GM04503 (cell line): ENCODE data around the gene DCST1.

Source experiments
- DNase-seq: peaks from one replicate; pipeline ENCODE4 v3.0.0-alpha.2; 2012; ENCODE audit warnings: low read depth

Gene DCST1

DNA sequence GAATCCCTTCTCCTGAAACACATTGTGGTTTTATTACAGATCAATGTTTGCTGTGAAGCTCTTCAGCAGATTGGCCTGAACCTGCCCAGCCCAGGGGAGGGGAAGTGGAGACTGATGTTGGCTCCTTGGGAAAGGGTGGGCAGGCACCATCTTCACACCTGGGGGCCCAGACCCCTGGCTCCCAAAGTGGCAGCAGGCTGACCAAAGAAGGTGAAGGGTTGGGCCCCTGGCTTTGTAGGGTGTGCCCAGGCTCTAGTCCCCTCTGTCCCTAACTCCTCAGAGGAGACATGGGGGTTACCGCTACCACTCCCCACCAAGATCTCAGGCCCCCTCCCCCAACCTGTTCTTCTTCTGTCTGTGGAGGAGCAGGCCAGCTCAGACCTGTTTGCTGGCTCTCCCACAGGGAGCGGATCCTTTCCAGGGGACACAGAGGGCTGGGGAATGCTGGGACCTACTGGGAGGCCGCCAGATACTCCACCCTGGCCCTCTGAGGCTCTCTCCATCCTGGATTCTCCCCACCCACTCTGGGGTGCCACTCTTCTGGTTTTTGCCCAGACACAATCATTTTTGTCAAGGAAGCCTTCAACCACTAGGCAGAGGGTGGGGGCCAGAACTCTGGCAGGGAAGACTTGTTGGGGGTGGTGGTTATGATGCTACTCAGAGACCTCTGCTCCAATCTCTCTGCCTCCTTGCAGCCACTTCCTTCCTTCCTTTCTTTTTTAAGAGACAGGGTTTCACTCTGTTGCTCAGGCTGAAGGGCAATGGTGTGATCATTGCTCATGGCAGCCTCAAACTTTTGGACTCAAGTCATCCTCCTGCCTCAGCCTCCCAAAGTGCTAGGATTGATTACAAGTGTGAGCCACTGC is 40.0 kb downstream of the DCST1 start:
- no peak for DNase-seq

GRCh38 chr1:155075535-155075934 is 41.9 kb downstream of the DCST1 start:
- DNase-seq, result no peak

DNA sequence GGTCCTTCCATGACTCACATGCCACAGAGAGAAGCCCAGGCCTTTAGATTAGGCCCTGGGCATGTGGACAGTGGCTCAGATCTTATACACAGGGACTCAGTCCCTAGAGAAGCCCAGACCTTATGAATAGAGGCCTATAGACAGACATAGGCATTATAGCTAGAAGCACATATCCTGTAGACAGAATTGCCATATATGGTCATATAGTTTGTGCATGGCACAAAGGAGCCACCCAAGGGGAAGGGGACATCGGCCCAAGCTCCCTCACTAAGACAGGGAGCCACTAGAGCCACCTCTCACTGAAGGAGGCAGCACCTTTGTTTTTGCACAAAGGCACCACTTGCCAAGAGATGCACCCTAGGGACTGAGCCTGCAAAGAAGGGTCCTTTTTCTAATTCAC is 42.7 kb downstream of the DCST1 start:
- no peak for DNase-seq

GRCh38 chr1:155077346-155077745 is 43.7 kb downstream of the DCST1 start:
- DNase-seq, result no peak

DNA sequence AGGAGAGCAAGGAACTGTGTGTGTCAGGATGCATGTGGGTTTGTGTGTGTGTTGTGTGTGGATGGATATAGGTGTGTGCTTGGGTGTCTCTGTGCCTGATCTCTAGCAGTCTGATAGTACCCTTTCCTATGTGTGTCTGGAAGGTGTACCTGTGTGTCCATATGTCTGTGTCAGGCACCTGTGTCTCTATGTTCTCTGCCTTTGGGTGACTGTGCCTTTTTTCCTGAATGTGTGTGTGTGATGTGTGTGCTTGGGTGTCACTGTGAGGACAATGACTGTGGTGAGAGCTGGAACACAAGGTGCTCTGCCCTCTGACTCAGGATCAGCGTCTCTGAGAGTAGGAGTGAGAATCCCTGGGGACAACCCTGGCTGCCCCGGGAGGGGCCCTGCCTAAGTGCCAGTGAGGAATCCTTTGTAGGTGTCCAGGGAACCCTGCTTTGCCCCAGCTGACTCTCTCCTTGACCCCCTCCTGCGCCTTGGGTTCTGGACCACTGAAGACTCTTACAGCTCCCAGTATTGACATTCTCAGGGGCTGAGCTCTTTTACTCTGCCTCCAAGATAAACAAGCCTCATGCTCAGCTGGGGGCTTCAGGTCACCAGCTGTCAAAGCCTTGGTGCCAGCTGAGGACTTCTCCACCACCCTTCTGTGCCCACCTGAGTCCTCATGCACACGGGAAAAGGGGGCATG is 44.3 kb downstream of the DCST1 start:
- DNase-seq, result no peak

DNA sequence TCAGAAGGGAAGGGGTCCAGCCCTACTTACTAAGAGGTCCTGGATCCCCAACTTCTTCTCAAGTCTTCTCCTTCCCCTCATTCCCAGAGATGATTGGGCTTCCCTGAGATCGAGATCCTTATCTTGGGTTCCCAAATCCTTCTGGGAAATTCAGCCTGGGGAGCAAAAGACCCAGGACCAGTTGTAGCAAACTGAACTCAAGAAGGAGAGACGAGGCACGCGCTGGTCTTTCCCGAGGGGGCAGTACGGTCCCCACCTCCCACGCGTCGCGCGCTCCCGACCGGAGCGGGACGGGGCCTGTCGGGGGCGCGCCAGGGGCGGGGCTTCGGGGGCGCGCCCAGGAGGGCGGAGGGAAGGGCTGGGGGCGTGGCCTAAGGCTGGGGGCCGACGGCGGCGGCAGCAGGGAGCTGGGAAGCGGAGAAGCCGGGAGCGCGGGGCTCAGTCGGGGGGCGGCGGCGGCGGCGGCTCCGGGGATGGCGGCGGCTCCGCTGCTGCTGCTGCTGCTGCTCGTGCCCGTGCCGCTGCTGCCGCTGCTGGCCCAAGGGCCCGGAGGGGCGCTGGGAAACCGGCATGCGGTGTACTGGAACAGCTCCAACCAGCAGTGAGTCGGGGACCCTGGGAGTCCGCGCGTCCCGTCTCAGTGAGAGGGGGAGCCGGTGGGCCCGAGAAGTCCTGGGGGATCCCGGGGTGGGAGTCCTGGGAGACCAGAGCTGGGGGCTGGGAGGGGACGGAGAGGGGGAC is 45.0 kb downstream of the DCST1 start, which contains the start of gene EFNA3:
Gene EFNA3 (plus strand): TSS at position 369 of the 741 bp plus-strand sequence. CDS start 105 bp downstream, at position 474.
- DNase-seq, result no peak

GRCh38 chr1:155079210-155079486 is 45.5 kb downstream of the DCST1 start:
- no peak for DNase-seq

GRCh38 chr1:155079487-155080311 is 46.1 kb downstream of the DCST1 start:
- DNase-seq, result no peak

- no peak for DNase-seq
Measured at GRCh38 chr1:155080312-155081228, 46.9 kb downstream of the DCST1 start.

DNA sequence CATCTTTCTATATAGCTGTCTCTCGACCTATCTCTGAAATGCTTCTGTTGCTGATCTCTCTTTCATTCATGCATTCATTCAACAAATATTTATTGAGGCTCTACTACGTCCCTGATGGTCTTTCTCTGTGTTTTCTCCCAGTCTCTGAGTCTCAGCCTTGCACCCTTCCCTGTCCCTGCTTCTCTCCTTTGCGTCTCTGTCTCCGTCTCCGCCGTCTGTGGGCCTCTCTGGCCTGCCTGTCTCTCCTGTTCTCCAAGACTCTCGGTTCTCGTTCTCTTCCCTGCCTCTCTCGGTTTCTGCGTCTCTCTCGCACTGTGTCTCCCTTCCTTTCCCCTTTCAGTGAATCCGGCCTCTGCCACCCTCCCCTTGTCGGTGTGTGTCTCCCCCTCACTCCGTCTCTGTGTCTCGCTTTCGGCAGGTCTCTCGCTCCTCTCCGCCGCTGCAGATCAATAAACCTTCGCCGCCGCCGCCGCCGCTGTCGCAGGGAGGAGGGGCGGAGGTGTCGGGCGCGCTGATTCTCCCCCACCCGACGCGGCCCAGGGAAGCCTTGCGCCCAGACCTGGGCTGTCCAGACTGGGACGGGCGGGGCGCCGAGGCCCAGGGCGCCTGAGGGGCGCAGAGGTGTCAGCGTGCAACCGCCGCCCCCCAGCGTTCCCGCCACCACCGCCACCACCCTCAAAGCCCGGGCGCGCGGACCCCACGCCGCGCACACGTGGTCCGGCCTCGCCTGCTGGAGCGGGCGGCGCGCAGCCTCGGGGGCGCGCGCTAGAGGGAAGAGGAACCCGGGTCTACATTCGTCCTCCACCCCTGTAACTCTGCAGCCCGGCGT is 48.1 kb downstream of the DCST1 start:
- no peak for DNase-seq

GRCh38 chr1:155082301-155083051 is 48.9 kb downstream of the DCST1 start:
- no peak for DNase-seq

DNA sequence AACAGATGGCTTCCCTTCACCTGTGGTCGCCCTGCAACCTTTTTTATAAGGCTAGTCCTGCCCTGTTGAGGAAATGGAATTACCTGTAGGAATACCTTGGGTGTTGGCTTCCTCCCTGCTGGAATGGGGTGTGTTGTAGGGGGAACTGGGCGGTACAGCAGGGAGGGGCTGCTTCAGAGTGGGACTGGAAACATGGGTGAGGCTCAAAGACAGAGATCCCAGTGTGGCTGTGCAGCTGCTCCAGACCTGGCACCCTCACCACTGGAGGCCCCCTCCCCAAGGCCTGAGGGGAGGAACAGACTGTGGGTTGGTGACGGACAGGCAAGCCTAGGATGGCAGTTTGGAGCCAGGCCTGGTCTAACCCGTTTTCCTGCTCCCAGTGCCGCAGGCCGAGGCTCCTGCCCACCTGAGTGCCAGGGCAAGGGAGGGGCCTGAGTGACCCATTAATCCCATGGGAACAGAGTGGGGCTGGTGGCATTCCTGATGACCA is 49.5 kb downstream of the DCST1 start:
- no peak for DNase-seq

- no peak for DNase-seq
Measured at GRCh38 chr1:155083865-155084721, 50.5 kb downstream of the DCST1 start.

DNA sequence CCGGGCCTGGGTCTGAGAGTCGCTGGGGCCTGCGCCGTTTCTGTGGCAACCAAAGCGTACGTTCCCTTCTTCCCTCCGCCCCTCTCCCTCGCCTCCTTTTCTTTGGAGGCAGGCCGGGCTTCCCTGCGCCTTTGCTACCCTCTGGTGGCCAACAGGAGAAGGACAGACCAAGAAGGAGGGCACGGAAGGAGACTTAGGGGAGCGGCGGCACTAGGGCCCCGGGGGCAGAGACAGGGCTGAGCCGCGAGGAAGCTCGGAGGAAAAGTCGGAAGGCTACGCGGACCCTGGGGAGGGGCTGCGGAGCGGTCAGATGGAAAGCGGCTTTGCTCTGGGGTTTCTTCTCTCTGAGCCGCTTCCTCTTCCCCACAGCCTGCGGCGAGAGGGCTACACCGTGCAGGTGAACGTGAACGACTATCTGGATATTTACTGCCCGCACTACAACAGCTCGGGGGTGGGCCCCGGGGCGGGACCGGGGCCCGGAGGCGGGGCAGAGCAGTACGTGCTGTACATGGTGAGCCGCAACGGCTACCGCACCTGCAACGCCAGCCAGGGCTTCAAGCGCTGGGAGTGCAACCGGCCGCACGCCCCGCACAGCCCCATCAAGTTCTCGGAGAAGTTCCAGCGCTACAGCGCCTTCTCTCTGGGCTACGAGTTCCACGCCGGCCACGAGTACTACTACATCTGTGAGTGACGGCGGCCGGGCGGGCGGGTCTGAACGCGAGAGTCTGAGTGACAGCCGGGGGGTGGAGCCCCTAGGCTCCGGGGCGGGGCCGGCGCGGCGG is 51.3 kb downstream of the DCST1 start:
- peak; percentile 58 for DNase-seq

DNA sequence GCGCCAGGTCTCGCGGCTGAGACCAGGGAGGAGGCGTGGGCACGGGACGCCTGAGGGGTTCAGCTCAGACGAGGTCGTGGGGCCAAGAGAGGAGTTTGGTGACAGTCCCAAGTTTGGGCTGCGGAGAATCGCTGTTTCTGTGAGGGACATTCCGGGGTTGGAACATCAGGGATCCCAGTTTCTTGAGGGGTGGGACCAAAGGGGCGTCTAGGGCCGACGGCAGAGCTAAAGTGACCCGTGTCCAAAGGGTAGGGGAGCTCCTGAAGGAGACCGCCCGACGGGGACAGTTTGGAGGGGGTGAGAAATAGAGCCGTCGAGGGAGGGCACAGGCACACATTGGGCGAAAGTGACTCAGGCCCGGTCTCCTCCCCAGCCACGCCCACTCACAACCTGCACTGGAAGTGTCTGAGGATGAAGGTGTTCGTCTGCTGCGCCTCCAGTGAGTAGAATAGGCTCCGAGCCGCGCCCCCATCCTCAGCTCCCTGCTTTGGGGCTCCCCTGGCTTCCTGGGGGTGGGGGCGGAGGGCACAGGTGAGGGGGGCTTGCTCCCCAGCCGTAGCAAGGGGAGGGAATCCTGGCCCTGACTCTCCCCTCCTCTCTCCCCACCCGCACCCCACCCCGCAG is 52.0 kb downstream of the DCST1 start:
- DNase-seq, result no peak

DNA sequence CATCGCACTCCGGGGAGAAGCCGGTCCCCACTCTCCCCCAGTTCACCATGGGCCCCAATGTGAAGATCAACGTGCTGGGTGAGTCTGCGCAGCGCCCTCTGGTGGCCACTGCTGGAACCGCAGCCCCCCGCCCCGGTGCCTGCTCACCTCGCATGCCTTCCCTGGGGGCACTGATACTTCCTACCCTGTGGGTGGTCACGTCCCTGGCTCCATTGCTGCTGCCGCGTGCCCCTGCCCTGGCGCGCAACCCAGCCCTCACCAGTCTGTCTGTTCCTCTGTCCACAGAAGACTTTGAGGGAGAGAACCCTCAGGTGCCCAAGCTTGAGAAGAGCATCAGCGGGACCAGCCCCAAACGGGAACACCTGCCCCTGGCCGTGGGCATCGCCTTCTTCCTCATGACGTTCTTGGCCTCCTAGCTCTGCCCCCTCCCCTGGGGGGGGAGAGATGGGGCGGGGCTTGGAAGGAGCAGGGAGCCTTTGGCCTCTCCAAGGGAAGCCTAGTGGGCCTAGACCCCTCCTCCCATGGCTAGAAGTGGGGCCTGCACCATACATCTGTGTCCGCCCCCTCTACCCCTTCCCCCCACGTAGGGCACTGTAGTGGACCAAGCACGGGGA is 52.6 kb downstream of the DCST1 start:
- DNase-seq, result no peak
